HG03378 (cell line): ENCODE data around the gene RELT.

Experiments used
- ATAC-seq: cut with Tn5 transposase; IDR thresholded peaks from one replicate; pipeline ENCODE4 v1.9.1; 2021; ENCODE audit warnings: mild to moderate bottlenecking, moderate library complexity; ENCODE audit not compliant: unreplicated experiment

The RELT gene

GRCh38 chr11:73375830-73376159 is 404 bp upstream of the RELT start:
- no peak for ATAC-seq

GRCh38 chr11:73376803-73377629 is 817 bp downstream of the RELT start:
- ATAC-seq, result no peak

- no peak for ATAC-seq
Measured at GRCh38 chr11:73379189-73379880, 3.1 kb downstream of the RELT start.

DNA sequence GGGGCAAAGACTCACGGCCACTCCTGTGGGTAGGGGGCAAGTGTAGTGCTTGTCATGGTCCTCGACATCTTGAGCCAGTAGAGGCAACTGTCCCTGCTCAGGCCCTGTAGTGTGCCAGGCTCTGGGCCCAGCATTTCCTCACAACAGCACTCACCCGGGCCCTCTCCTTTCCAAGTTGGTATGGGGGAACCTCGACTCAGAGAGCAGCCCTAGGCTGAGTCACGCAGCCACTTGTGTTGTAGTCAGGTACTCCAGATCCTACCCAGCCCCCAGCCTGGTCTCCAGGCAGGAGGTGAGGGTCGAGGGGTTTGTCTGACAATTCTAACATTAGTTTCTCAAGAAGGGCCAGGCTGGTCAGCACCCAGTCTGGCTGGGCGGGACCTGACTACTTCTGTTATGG is 4.1 kb downstream of the RELT start:
- ATAC-seq, result no peak

- no peak for ATAC-seq
Measured at GRCh38 chr11:73380897-73381410, 4.8 kb downstream of the RELT start.

DNA sequence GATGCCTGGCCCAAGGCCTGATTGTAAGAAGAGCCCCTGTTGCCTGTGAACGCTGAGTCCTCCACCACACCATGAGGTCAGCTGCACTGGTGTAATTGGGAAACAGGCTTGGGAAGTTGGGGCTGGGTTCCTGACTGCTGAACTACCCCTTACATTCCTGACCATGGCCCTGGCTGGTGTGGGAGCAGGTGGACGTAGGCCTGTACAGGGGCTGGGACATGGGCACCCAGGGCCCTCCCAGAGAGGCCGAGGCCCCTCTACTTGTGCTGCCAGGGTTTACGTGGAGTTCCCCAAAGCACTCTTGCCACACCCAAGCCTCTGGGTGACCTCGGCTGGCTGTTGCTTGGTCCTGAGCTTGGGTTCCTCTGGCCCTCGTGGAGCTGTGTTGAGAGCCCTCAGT is 5.4 kb downstream of the RELT start:
- no peak for ATAC-seq

DNA sequence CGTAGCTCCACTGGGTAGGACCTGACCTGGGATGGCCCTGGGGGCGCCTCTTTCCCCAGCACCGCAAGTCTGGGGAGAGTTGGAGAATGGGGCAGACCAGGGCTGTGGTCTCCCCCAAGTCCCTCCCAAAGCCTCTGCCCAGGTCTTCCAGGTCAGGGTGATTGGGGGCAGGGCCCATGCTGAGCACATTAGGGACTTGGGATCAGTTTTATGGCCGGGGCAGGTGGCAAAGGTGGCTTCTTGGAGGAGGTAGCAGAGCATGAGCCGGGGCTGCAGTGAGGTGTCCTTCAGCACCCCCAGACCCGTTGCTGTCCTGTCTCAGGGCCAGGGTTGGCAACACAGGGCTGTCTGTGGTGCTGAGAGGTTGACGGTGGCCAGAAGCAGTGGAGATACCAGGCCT is 6.0 kb downstream of the RELT start:
- ATAC-seq, result no peak

DNA sequence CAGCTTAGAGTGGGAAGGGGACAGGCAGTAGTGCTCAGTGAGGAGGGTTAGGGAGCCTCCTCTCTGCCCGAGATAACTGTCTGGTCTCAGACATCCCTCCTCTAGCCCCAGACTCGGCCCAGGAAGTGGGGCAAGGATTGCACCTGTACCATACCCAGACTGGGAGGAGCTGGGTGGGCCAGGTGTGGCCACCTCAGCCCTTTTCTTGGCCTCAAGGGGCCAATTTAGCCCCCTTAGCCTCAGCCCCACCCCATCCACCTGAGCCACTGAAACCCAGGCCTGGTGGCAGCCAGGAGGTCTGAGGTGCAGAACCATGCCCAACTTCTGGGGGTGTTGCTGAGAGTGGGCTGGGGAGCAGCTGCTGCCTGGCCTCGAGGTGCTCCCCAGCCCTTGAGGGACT is 6.5 kb downstream of the RELT start:
- no peak for ATAC-seq

- no peak for ATAC-seq
Measured at GRCh38 chr11:73383249-73384124, 7.3 kb downstream of the RELT start.

DNA sequence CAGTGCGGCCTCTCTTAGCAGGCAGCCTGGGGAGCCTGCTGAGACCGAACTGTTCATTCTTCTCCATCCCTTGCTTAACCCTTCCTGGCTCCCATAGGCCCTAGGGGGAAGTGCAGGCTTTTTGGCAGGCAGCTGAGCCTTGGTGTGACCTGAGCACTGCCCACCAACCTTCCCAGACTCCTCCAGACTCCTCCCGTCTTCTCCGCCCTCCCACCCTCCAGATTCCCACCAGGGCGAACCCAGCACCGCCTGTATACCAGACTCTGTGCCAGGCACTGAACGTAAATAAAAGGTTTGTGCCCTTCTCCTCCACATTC is 7.9 kb downstream of the RELT start:
- ATAC-seq, result no peak

DNA sequence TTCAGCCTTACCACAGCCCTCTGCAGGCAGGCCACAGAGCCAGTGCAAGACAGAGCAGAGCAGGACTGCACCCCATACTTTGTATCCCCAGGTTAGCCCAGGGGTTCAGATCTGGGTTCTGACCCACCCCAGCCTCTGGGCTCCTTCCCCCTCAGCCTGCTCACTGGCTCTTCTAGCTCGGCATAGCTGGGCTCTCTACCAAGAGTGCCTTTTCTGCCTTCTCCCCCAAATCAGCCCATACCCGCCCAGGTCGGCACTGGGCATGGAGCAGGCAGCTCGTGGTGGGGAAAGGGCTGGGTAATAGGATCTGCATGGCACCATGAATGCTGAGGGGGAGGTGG is 8.3 kb downstream of the RELT start:
- ATAC-seq, result no peak

- peak; percentile 32 for ATAC-seq
Measured at GRCh38 chr11:73384872-73385689, 8.9 kb downstream of the RELT start.

DNA sequence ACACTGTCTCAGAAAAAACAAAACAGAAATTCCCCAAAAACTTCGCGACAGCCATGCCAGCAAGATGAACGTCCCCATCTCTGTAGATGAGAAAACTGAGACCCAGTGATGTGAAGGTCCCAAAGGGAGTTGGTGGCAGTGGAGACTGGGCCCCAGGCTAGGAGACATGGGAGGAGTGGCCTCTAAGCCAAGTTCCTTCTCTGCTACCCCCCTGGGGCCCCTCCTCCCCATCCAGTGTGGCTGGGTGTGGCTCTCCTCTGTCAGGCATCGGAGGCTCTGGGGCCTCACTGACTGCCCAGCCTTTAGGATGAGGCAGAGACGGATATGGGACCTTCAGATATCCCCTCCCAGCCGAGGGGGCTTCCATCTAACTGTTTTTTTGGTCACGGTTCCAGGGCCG is 9.8 kb downstream of the RELT start:
- no peak for ATAC-seq

- ATAC-seq, result no peak
Measured at GRCh38 chr11:73386546-73386945, 10.3 kb downstream of the RELT start.

DNA sequence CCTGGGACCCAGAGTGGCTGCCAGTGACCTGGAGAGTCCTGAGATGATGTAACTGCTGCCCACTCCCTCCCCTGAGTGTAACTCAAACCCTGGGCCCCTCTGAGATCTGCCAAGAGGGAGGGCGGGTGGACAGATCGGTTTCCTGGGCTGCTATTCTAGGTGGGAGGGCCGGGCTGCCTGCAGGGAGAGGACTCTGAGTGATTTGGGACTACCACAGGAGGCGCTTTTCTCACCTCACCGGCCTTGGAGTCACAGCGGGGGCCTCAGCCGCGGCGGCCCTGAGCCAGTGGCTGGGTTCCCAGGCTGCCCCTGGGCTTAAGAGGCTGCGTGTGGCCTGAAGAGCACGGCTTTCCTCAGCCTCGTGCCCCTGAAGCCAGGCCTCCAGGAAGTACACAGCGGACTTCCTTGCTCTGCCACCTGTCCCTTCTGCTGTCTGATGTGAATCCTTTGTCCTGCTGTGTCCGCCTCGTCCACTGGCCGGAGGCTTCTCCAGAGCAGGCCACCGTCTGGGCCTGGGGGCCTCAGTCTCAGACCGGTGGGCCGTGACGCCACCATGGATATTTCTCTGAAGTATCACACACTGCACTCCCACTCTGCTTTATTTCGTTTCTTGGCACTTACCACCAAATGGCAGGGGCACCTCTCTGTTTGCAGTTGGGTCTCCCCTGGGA is 11.5 kb downstream of the RELT start:
- ATAC-seq, result no peak

- ATAC-seq, result no peak
Measured at GRCh38 chr11:73388265-73389133, 12.3 kb downstream of the RELT start.

- ATAC-seq, result no peak
Measured at GRCh38 chr11:73389134-73389525, 12.9 kb downstream of the RELT start.

- ATAC-seq, result no peak
Measured at GRCh38 chr11:73389916-73390315, 13.7 kb downstream of the RELT start.
